H9 (cell line): ENCODE measurements around the gene TNFRSF19. TPM values are rescaled to one million over a fixed set of nuclear protein-coding genes. Genes with fewer than 3 reads are reported as not detected.

ENCODE experiments used
- DNase-seq: peaks from one replicate; pipeline ENCODE4 v3.0.0-alpha.2; 2017
- H2AFZ ChIP-seq: one replicate; pipeline ENCODE4 v1.6.1; 2013; ENCODE audit warnings: mild to moderate bottlenecking, low read length, control low read depth, moderate library complexity
- H2AK5ac ChIP-seq: 2 replicates; pipeline ENCODE4 v1.6.1; 2013; ENCODE audit warnings: low read length, control low read depth, mixed read lengths; ENCODE audit not compliant: insufficient read length
- H2BK120ac ChIP-seq: one replicate; pipeline ENCODE4 v1.6.1; 2013; ENCODE audit warnings: low read depth, mild to moderate bottlenecking, low read length, control low read depth, inconsistent platforms; ENCODE audit not compliant: poor library complexity, severe bottlenecking
- H2BK12ac ChIP-seq: 2 replicates; pipeline ENCODE4 v1.6.1; 2013; ENCODE audit warnings: low read length, control low read depth, mixed read lengths, low read depth; ENCODE audit not compliant: insufficient read length
- H2BK15ac ChIP-seq: 2 replicates; pipeline ENCODE4 v1.6.1; 2013; ENCODE audit warnings: low read depth, low read length, control low read depth
- H2BK20ac ChIP-seq: one replicate; pipeline ENCODE4 v1.6.1; 2013; ENCODE audit warnings: low read depth, mild to moderate bottlenecking, low read length, control low read depth, inconsistent platforms; ENCODE audit not compliant: poor library complexity, severe bottlenecking
- H2BK5ac ChIP-seq: 2 replicates; pipeline ENCODE4 v1.6.1; 2013; ENCODE audit warnings: low read length, control low read depth, mixed read lengths; ENCODE audit not compliant: insufficient read length
- H3K14ac ChIP-seq: 2 replicates; pipeline ENCODE4 v1.6.1; 2013; ENCODE audit warnings: low read length, control low read depth; ENCODE audit not compliant: insufficient read depth
- H3K18ac ChIP-seq: 2 replicates; pipeline ENCODE4 v1.6.1; 2013; ENCODE audit warnings: low read depth, mild to moderate bottlenecking, mixed read lengths, low read length, control low read depth; ENCODE audit not compliant: insufficient read length
- H3K23ac ChIP-seq: 2 replicates; pipeline ENCODE4 v1.6.1; 2013; ENCODE audit warnings: low read length, control low read depth, mixed read lengths, low read depth; ENCODE audit not compliant: insufficient read length
- H3K23me2 ChIP-seq: 2 replicates; pipeline ENCODE4 v1.6.1; 2013; ENCODE audit warnings: low read depth, mild to moderate bottlenecking, mixed read lengths, low read length, control low read depth; ENCODE audit not compliant: insufficient read length, poor library complexity, severe bottlenecking
- H3K27ac ChIP-seq: 2 replicates; pipeline ENCODE4 v1.5.1; 2013; ENCODE audit warnings: low read length, control low read depth, mixed read lengths, low read depth; ENCODE audit not compliant: insufficient read length
- H3K27me3 ChIP-seq: 2 replicates; pipeline ENCODE4 v1.6.1; 2013; ENCODE audit warnings: low read length, control low read depth, inconsistent platforms; ENCODE audit not compliant: insufficient read depth
- H3K4ac ChIP-seq: 2 replicates; pipeline ENCODE4 v1.6.1; 2013; ENCODE audit warnings: low read depth, mild to moderate bottlenecking, control low read depth, inconsistent platforms, low read length, moderate library complexity
- H3K4me1 ChIP-seq: 2 replicates; pipeline ENCODE4 v1.6.1; 2013; ENCODE audit warnings: low read length, control low read depth, inconsistent platforms; ENCODE audit not compliant: insufficient read depth
- H3K4me2 ChIP-seq: 2 replicates; pipeline ENCODE4 v1.6.1; 2013; ENCODE audit warnings: low read length, control low read depth, mixed read lengths; ENCODE audit not compliant: insufficient read length, insufficient read depth
- H3K56ac ChIP-seq: 2 replicates; pipeline ENCODE4 v1.6.1; 2013; ENCODE audit warnings: low read depth, mild to moderate bottlenecking, mixed read lengths, low read length, control low read depth; ENCODE audit not compliant: insufficient read length
- H3K79me1 ChIP-seq: 2 replicates; pipeline ENCODE4 v1.6.1; 2013; ENCODE audit warnings: low read depth, mild to moderate bottlenecking, moderate library complexity, low read length, control low read depth, inconsistent platforms; ENCODE audit not compliant: insufficient read depth, poor library complexity, severe bottlenecking
- H3K79me2 ChIP-seq: 2 replicates; pipeline ENCODE4 v1.6.1; 2013; ENCODE audit warnings: low read length, control low read depth, inconsistent platforms; ENCODE audit not compliant: insufficient read depth
- H3K9ac ChIP-seq: 2 replicates; pipeline ENCODE4 v1.6.1; 2013; ENCODE audit warnings: low read length, control low read depth, mixed read lengths; ENCODE audit not compliant: insufficient read length; ENCODE audit errors: extremely low read depth
- H3K9me3 ChIP-seq: one replicate; pipeline ENCODE4 v1.6.1; 2013; ENCODE audit warnings: low read depth, low read length, inconsistent platforms; ENCODE audit not compliant: control insufficient read depth
- H3T11ph ChIP-seq: one replicate; pipeline ENCODE4 v1.6.1; 2013; ENCODE audit warnings: mild to moderate bottlenecking, low read length, control low read depth, inconsistent platforms
- H4K20me1 ChIP-seq: one replicate; pipeline ENCODE4 v1.6.1; 2013; ENCODE audit not compliant: control insufficient read depth, insufficient read length, insufficient read depth
- H4K5ac ChIP-seq: 2 replicates; pipeline ENCODE4 v1.6.1; 2013; ENCODE audit warnings: low read depth, mild to moderate bottlenecking, mixed read lengths, low read length, control low read depth; ENCODE audit not compliant: insufficient read length
- H4K8ac ChIP-seq: replicated peaks from 2 replicates; pipeline ENCODE4 v1.6.1; 2013; ENCODE audit warnings: low read length, control low read depth, mixed read lengths, low read depth; ENCODE audit not compliant: insufficient read length
- H4K91ac ChIP-seq: 2 replicates; pipeline ENCODE4 v1.6.1; 2013; ENCODE audit warnings: low read depth, mild to moderate bottlenecking, moderate library complexity, mixed read lengths, low read length, control low read depth; ENCODE audit not compliant: insufficient read length
- H3K27ac Mint-ChIP-seq, 3 experiments: 2 replicates in 2 of 3; 3 replicates in 1 of 3; pipeline ENCODE4 v1.8.0; 2020 to 2021; ENCODE audit warnings: mixed read lengths in 3 of 3, mild to moderate bottlenecking in 1 of 3, moderate library complexity in 1 of 3
- H3K27me3 Mint-ChIP-seq: 2 replicates; pipeline ENCODE4 v1.8.0; 2021; ENCODE audit warnings: low read depth, mild to moderate bottlenecking, moderate library complexity, mixed read lengths
- H3K36me3 Mint-ChIP-seq, 3 experiments: 2 replicates in 2 of 3; 3 replicates in 1 of 3; pipeline ENCODE4 v1.8.0; 2020 to 2021; ENCODE audit warnings: low read depth in 3 of 3, mixed read lengths in 3 of 3; ENCODE audit not compliant: insufficient read depth in 1 of 3
- H3K4me1 Mint-ChIP-seq, 2 experiments: 2 replicates each; pipeline ENCODE4 v1.8.0; 2020; ENCODE audit warnings: mixed read lengths in 2 of 2
- H3K4me3 Mint-ChIP-seq, 2 experiments: 2 replicates in 1 of 2; 3 replicates in 1 of 2; pipeline ENCODE4 v1.8.0; 2020 to 2021; ENCODE audit warnings: mild to moderate bottlenecking in 2 of 2, mixed read lengths in 2 of 2, moderate library complexity in 1 of 2
- H3K9me3 Mint-ChIP-seq, 2 experiments: 2 replicates in 1 of 2; 3 replicates in 1 of 2; pipeline ENCODE4 v1.8.0; 2020; ENCODE audit warnings: mild to moderate bottlenecking in 2 of 2, mixed read lengths in 2 of 2, moderate library complexity in 1 of 2
- WGBS: extraction: QIAGEN DNeasy Blood & Tissue Kit; methylation state at CpG from one replicate; pipeline ENCODE4 v1.1.7; 2013; ENCODE audit warnings: missing lambda C conversion rate, low lambda C conversion rate, mixed read lengths; ENCODE audit not compliant: insufficient read length; ENCODE audit errors: extremely low coverage; 5-methylcytosine and 5-hydroxymethylcytosine counted together
- total RNA-seq: library from RNA; stranded (reverse); gene quantifications from 2 replicates; pipeline ENCODE4 v1.2.1, GENCODE V29; 2021
- TF ChIP-seq, protein P1 (sequence below): fragments of 200-600 bp; sonication (generic); conservative IDR thresholded peaks from 3 replicates; pipeline ENCODE4 v1.8.0; 2021; ENCODE audit warnings: antibody characterized with exemption, mild to moderate bottlenecking

Gene TNFRSF19
- total RNA-seq, 1 experiment from 2014 or later = 2.7 TPM

DNA sequence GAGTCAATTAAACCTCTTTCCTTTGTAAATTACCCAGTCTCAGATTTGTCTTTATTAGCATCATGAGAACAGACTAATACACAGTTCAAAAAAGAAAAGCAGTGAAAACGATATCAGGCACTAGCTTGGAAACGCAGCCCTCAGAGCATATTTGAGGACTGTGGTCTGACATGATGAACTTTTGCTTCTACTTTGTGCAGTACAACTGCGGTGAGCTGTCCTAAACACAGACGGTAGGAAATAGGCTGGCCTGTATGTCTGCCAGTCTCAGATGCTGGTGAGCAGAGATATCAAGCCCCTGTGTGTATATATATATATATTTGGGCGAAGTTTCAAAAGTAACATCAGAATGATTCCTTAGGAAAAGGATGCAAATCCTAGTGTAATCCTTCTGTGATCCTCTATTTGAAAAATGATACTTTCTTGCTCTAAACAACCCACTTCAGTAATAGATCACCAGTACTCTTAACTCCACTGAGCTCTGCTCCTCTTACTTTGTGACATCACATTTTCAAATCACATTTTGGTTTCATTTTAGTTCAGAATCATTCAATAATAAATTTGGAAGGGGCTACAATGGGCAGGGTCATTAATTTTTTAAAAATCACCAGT, 74.4 kb downstream of the TNFRSF19 start:
- Histone ChIP-seq H4K8ac (no peak overlapping the region), H2BK15ac (no peak overlapping the region), H2BK12ac (no peak overlapping the region), H2BK5ac (no peak overlapping the region), H3K4ac (no peak overlapping the region), H3K9ac (no peak overlapping the region), H3K56ac (no peak overlapping the region), H3K27me3 (no peaks in the 10 kb centered on the region), H3K23me2 (no peaks in the 10 kb centered on the region), H2BK20ac (no peak overlapping the region), H3K4me1 (0 out of 2 replicates have a peak, but pooled peaks cover 3% of the 10 kb centered on the region), H3K14ac (no peak overlapping the region), H3K23ac (no peak overlapping the region), H3K9me3 (no peaks in the 10 kb centered on the region), H3K18ac (no peak overlapping the region), H4K91ac (no peak overlapping the region), H3K27ac (no peak overlapping the region), H4K5ac (no peak overlapping the region), H3K79me2 (no peaks in the 10 kb centered on the region), H2AK5ac (no peak overlapping the region), H2AFZ (no peak overlapping the region), H2BK120ac (no peak overlapping the region), H4K20me1 (no peaks in the 10 kb centered on the region), H3K79me1 (no peaks in the 10 kb centered on the region), H3K4me2 (no peak overlapping the region), H3T11ph (no peak overlapping the region)
- WGBS = no CpG with 5 or more reads among the region's 5 CpGs
- Mint-ChIP-seq H3K27ac (peak overlapping the region in 1 of 3 experiments; percentile 53; a peak in 1 of 7 replicates), H3K27me3 (no peaks in the 10 kb centered on the region; the same call in 1 of the 2 replicates), H3K9me3 (no peaks in the 10 kb centered on the region), H3K36me3 (peaks cover 0 to 5% (median 0%) of the 10 kb centered on the region in 3 experiments; a peak in 1 of 7 replicates), H3K4me1 (peaks cover 20 to 26% of the 10 kb centered on the region in 2 experiments), H3K4me3 (no peak overlapping the region)
- no peak for DNase-seq
- TF ChIP-seq, protein P1, sequence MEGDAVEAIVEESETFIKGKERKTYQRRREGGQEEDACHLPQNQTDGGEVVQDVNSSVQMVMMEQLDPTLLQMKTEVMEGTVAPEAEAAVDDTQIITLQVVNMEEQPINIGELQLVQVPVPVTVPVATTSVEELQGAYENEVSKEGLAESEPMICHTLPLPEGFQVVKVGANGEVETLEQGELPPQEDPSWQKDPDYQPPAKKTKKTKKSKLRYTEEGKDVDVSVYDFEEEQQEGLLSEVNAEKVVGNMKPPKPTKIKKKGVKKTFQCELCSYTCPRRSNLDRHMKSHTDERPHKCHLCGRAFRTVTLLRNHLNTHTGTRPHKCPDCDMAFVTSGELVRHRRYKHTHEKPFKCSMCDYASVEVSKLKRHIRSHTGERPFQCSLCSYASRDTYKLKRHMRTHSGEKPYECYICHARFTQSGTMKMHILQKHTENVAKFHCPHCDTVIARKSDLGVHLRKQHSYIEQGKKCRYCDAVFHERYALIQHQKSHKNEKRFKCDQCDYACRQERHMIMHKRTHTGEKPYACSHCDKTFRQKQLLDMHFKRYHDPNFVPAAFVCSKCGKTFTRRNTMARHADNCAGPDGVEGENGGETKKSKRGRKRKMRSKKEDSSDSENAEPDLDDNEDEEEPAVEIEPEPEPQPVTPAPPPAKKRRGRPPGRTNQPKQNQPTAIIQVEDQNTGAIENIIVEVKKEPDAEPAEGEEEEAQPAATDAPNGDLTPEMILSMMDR = no peak
